Gastroesophageal sphincter (tissue), 3 donors: Measurements from ENCODE around the gene AFMID.

Experiments used
- CTCF ChIP-seq, 4 experiments: fragments of 200-600 bp in 2 of 4; fragments of 450-650 bp in 2 of 4; sonication (generic) in 1 of 4; IDR thresholded peaks; one replicate each; pipeline ENCODE4 v1.5.1; 2017 to 2019; ENCODE audit warnings: antibody characterized with exemption in 4 of 4, mild to moderate bottlenecking in 2 of 4, moderate library complexity in 2 of 4
- POLR2AphosphoS5 ChIP-seq: sonication (generic); formaldehyde crosslinking; IDR thresholded peaks from one replicate; pipeline ENCODE4 v1.6.1; 2017; ENCODE audit warnings: antibody characterized with exemption

GRCh38 chr17:78228176-78228575 lies 41.0 kb downstream of the AFMID start:
- TF ChIP-seq POLR2AphosphoS5 (no peak), CTCF (IDR thresholded peaks at IDR 0.05) (no peak)
